GM12878 (cell line): Measurements from ENCODE around the gene CCDC57.

Experiments used
- GABPA ChIP-seq: IDR thresholded peaks from 2 replicates; pipeline ENCODE4 v1.6.1; 2014; ENCODE audit warnings: antibody characterized with exemption, low read depth, mild to moderate bottlenecking, inconsistent platforms
- RBBP5 ChIP-seq: fragments of 200-600 bp; sonication (generic); conservative IDR thresholded peaks from 2 replicates; pipeline ENCODE4 v1.6.1; 2016
- SPI1 ChIP-seq: IDR thresholded peaks from 2 replicates; pipeline ENCODE4 v1.6.1; 2011; ENCODE audit warnings: low read depth, mild to moderate bottlenecking, low read length, moderate library complexity, borderline replicate concordance; ENCODE audit not compliant: insufficient read depth
- TF ChIP-seq, protein P1 (sequence below): IDR thresholded peaks from 2 replicates; pipeline ENCODE4 v1.6.1; 2012; ENCODE audit warnings: mild to moderate bottlenecking, low read depth, low read length

DNA sequence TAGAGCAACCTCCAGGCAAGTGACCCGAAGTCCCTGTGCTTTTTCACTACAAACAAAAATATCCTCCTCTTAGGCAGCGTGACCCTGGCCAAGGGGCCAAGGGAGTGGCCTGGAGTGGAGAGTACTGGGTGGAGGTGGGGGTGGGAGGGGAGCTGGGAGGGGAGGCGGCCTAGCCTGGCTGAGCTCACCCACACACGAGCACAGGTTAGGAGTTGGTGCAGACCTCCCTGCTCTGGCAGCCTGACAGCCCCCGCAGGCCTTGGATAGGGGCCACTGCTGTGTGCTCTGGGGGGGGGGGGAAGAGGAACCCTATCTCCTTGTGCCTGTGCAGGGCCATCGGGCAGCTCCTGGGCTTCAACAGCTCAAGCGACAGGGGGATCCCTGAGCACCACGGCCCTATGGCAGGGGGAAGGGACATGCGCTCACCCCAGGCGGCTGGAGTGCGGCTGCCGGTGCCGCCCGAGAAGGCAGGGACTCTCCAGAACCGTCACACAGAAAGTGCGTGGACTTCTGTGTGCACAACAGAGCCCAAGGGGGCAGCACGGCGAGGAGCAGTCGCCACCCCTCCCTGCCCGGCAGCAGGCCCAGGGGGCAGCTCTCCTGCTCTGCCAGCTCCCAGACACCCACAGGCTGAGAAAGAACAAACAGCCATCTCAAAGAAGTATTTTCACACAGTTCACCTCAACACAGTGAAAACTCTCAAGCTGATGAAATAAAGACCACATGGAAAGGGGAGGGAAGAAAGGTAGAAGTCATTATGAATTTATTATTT is 29.5 kb upstream of the CCDC57 start:
- TF ChIP-seq RBBP5 (no peak), SPI1 (no peak), GABPA (no peak)
- TF ChIP-seq, protein P1, sequence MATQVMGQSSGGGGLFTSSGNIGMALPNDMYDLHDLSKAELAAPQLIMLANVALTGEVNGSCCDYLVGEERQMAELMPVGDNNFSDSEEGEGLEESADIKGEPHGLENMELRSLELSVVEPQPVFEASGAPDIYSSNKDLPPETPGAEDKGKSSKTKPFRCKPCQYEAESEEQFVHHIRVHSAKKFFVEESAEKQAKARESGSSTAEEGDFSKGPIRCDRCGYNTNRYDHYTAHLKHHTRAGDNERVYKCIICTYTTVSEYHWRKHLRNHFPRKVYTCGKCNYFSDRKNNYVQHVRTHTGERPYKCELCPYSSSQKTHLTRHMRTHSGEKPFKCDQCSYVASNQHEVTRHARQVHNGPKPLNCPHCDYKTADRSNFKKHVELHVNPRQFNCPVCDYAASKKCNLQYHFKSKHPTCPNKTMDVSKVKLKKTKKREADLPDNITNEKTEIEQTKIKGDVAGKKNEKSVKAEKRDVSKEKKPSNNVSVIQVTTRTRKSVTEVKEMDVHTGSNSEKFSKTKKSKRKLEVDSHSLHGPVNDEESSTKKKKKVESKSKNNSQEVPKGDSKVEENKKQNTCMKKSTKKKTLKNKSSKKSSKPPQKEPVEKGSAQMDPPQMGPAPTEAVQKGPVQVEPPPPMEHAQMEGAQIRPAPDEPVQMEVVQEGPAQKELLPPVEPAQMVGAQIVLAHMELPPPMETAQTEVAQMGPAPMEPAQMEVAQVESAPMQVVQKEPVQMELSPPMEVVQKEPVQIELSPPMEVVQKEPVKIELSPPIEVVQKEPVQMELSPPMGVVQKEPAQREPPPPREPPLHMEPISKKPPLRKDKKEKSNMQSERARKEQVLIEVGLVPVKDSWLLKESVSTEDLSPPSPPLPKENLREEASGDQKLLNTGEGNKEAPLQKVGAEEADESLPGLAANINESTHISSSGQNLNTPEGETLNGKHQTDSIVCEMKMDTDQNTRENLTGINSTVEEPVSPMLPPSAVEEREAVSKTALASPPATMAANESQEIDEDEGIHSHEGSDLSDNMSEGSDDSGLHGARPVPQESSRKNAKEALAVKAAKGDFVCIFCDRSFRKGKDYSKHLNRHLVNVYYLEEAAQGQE = no peak
